Measurements from ENCODE around the gene SLC16A10. TPM values are rescaled to one million over a fixed set of nuclear protein-coding genes. Genes with fewer than 3 reads are reported as not detected.

SLC16A10 gene
- total RNA-seq, 1 donor from 2014 or later = 11.0 TPM

GRCh38 chr6:111276736-111277135 lies 189.4 kb downstream of the SLC16A10 start:
- DNase-seq (ENCODE audit: low spot score in 2 of 2) (no peak), FAIRE-seq (no peak)

- FAIRE-seq (no peak), DNase-seq (ENCODE audit: low spot score in 2 of 2) (no peak)
These were observed 190.5 kb downstream of the SLC16A10 start for GRCh38 chr6:111277819-111278218.

- DNase-seq (ENCODE audit: low spot score in 2 of 2) = no peak
- FAIRE-seq = no peak
These were observed 191.4 kb downstream of the SLC16A10 start for GRCh38 chr6:111278731-111279130.

GRCh38 chr6:111280445-111280955 lies 193.2 kb downstream of the SLC16A10 start:
- FAIRE-seq = no peak
- DNase-seq (ENCODE audit: low spot score in 2 of 2) = no peak

Small RNA genes lying within 50 kb of the gene (small RNA-seq; reads per million reads assigned to genes)
- not detected for gene RNU6-960P

Other genes with a start within 250 kb of the SLC16A10 start
- 116 TPM for gene AMD1, start 212.7 kb upstream of the SLC16A10 start, total RNA-seq
- 71.3 TPM for gene GTF3C6, start 128.8 kb upstream of the SLC16A10 start, total RNA-seq
- gene RPF2, start 105.5 kb upstream of the SLC16A10 start, total RNA-seq = 15.5 TPM

Data from frontal cortex (tissue), 4 donors.